IMR-90 (cell line): ENCODE results near the gene CDH26. TPM values are rescaled to one million over a fixed set of nuclear protein-coding genes. Genes with fewer than 3 reads are reported as not detected.
A peak's percentile ranks its signal among the peaks of the same experiment; 100 is the strongest.

Experiments used
- ATAC-seq: fragments of 200-7000 bp; cut with Tn5 transposase; 2 replicates; pipeline ENCODE4 v1.9.1; 2020; ENCODE audit warnings: low read depth, mild to moderate bottlenecking, moderate library complexity
- BruUV-seq: library from RNA; stranded (reverse); fragments of 400-500 nt; replicated peaks from 2 replicates; lab custom pipeline; 2021; lab: Mats Ljungman, UMichigan
- CTCF ChIA-PET: fragments of 300-600 bp; formaldehyde crosslinking; extraction: SDS; loops from one replicate; lab custom pipeline; 2021; ENCODE audit warnings: antibody characterized with exemption; lab: Yijun Ruan, JAX
- POLR2A ChIA-PET: fragments of 300-600 bp; sonication (Branson Sonifier 250); formaldehyde crosslinking; loops from one replicate; lab custom pipeline; 2022; ENCODE audit warnings: antibody characterized with exemption; ENCODE audit not compliant: unreplicated experiment; lab: Charles Lee
- DNase-seq: peaks from one replicate; pipeline ENCODE4 v3.0.0; 2013
- H2AFZ ChIP-seq: replicated peaks from 2 replicates; pipeline ENCODE3; 2013; ENCODE audit warnings: low read length, mild to moderate bottlenecking; ENCODE audit not compliant: poor library complexity
- H2AK5ac ChIP-seq: 2 replicates; pipeline ENCODE4 v1.6.1; 2013; ENCODE audit warnings: low read depth, low read length, inconsistent platforms
- H2AK9ac ChIP-seq: replicated peaks from 2 replicates; pipeline ENCODE3; 2013; ENCODE audit warnings: mild to moderate bottlenecking, low read depth, low read length, moderate library complexity; ENCODE audit not compliant: poor library complexity
- H2BK120ac ChIP-seq: 2 replicates; pipeline ENCODE4 v1.6.1; 2013; ENCODE audit warnings: low read depth, low read length, inconsistent platforms
- H2BK15ac ChIP-seq: 3 replicates; pipeline ENCODE4 v1.6.1; 2013; ENCODE audit warnings: low read depth, low read length, inconsistent platforms
- H2BK20ac ChIP-seq: 2 replicates; pipeline ENCODE4 v1.6.1; 2013; ENCODE audit warnings: low read depth, mild to moderate bottlenecking, inconsistent platforms, low read length, moderate library complexity
- H2BK5ac ChIP-seq: 2 replicates; pipeline ENCODE4 v1.6.1; 2013; ENCODE audit warnings: mild to moderate bottlenecking, low read depth, low read length, inconsistent platforms; ENCODE audit not compliant: poor library complexity, severe bottlenecking
- H3K14ac ChIP-seq: replicated peaks from 2 replicates; pipeline ENCODE4 v1.6.1; 2013; ENCODE audit warnings: low read depth, low read length, inconsistent platforms
- H3K18ac ChIP-seq: 2 replicates; pipeline ENCODE4 v1.6.1; 2013; ENCODE audit warnings: low read depth, low read length, control low read depth
- H3K23ac ChIP-seq: 2 replicates; pipeline ENCODE4 v1.6.1; 2013; ENCODE audit warnings: low read depth, low read length, inconsistent platforms
- H3K27ac ChIP-seq: 2 replicates; pipeline ENCODE4 v1.5.1; 2013; ENCODE audit warnings: mild to moderate bottlenecking, control low read depth, low read length; ENCODE audit not compliant: insufficient read depth
- H3K27me3 ChIP-seq: 2 replicates; pipeline ENCODE4 v1.6.1; 2013; ENCODE audit warnings: low read length; ENCODE audit not compliant: control insufficient read depth, insufficient read depth
- H3K36me3 ChIP-seq: 2 replicates; pipeline ENCODE4 v1.6.1; 2013; ENCODE audit warnings: low read length, mixed read lengths; ENCODE audit not compliant: control insufficient read depth, insufficient read depth
- H3K4ac ChIP-seq: 2 replicates; pipeline ENCODE4 v1.6.1; 2013; ENCODE audit warnings: low read depth, low read length, inconsistent platforms
- H3K4me1 ChIP-seq: 2 replicates; pipeline ENCODE4 v1.6.1; 2013; ENCODE audit warnings: low read length, mixed read lengths; ENCODE audit not compliant: control insufficient read depth, insufficient read depth
- H3K4me2 ChIP-seq: 2 replicates; pipeline ENCODE4 v1.6.1; 2013; ENCODE audit warnings: low read depth, mild to moderate bottlenecking, control low read depth, low read length, moderate library complexity
- H3K4me3 ChIP-seq: 2 replicates; pipeline ENCODE4 v1.5.1; 2013; ENCODE audit warnings: low read depth, mild to moderate bottlenecking, control low read depth, low read length, moderate library complexity; ENCODE audit not compliant: insufficient read depth
- H3K56ac ChIP-seq: 2 replicates; pipeline ENCODE4 v1.6.1; 2013; ENCODE audit warnings: low read length, inconsistent platforms; ENCODE audit not compliant: insufficient read depth; ENCODE audit errors: extremely low read depth
- H3K79me1 ChIP-seq, 2 experiments: 2 replicates each; pipeline ENCODE4 v1.6.1; 2013; ENCODE audit warnings: low read length in 2 of 2, inconsistent platforms in 1 of 2, low read depth in 1 of 2
- H3K9ac ChIP-seq: 2 replicates; pipeline ENCODE4 v1.6.1; 2013; ENCODE audit warnings: low read depth, low read length, control low read depth
- H3K9me1 ChIP-seq: 2 replicates; pipeline ENCODE4 v1.6.1; 2013; ENCODE audit warnings: low read length, inconsistent platforms; ENCODE audit not compliant: insufficient read depth
- H3K9me3 ChIP-seq: 2 replicates; pipeline ENCODE4 v1.6.1; 2013; ENCODE audit warnings: low read length; ENCODE audit not compliant: control insufficient read depth, insufficient read depth
- H4K20me1 ChIP-seq: 2 replicates; pipeline ENCODE4 v1.6.1; 2013; ENCODE audit warnings: low read length, inconsistent platforms; ENCODE audit not compliant: insufficient read depth
- H4K5ac ChIP-seq: 2 replicates; pipeline ENCODE4 v1.6.1; 2013; ENCODE audit warnings: mild to moderate bottlenecking, low read depth, low read length, control low read depth
- H4K8ac ChIP-seq, 2 experiments: 2 replicates each; pipeline ENCODE4 v1.6.1; 2013; ENCODE audit warnings: low read depth in 2 of 2, low read length in 2 of 2, control low read depth in 1 of 2, inconsistent platforms in 1 of 2
- H4K91ac ChIP-seq: 2 replicates; pipeline ENCODE4 v1.6.1; 2013; ENCODE audit warnings: low read depth, low read length, inconsistent platforms; ENCODE audit not compliant: insufficient read depth
- SMC3 ChIP-seq: fragments of 150-350 bp; IDR thresholded peaks from 2 replicates; pipeline ENCODE4 v1.6.1; 2016; ENCODE audit warnings: low read depth, mild to moderate bottlenecking, antibody characterized with exemption, low read length, moderate library complexity
- WGBS, 2 experiments: methylation state at CpG; one replicate each; pipeline versions ENCODE4 v1.1.5 to v1.1.7; 2013; ENCODE audit warnings: missing lambda C conversion rate in 2 of 2; ENCODE audit not compliant: insufficient read length in 1 of 2; ENCODE audit errors: extremely low coverage in 2 of 2; 5-methylcytosine and 5-hydroxymethylcytosine counted together
- dilution Hi-C: fragments of 300-500 bp; cut with HindIII; formaldehyde crosslinking; loops from one replicate; pipeline ENCODE4 v1.14.3; 2018; ENCODE audit warnings: low sequenced_read_pairs; ENCODE audit not compliant: unreplicated experiment
- in situ Hi-C: fragments of 300-500 bp; cut with MboI; formaldehyde crosslinking; loops from 3 replicates; pipeline ENCODE4 v1.14.3; 2019; ENCODE audit warnings: low sequenced_read_pairs, inconsistent platforms, mixed read lengths
- intact Hi-C: fragments of 100-400 bp; cut with micrococcal nuclease; formaldehyde crosslinking; loops from 2 replicates; pipeline ENCODE4 v1.10.0; 2022
- polyA plus RNA-seq, 3 experiments: library from polyadenylated mRNA; depleted of rRNA; stranded (reverse); fragments of >200 nt; gene quantifications; 2 replicates each; pipeline ENCODE4 v1.2.3, GENCODE V29; 2012; ENCODE audit warnings: low replicate concordance in 1 of 3
- total RNA-seq: library from RNA; depleted of rRNA; stranded (reverse); fragments of >200 nt; gene quantifications from 2 replicates; pipeline ENCODE4 v1.2.3, GENCODE V29; 2012

CDH26 gene
- total and polyA plus RNA-seq, 2 of the 4 experiments (the other 2 are of a cell fraction) = not detected

DNA sequence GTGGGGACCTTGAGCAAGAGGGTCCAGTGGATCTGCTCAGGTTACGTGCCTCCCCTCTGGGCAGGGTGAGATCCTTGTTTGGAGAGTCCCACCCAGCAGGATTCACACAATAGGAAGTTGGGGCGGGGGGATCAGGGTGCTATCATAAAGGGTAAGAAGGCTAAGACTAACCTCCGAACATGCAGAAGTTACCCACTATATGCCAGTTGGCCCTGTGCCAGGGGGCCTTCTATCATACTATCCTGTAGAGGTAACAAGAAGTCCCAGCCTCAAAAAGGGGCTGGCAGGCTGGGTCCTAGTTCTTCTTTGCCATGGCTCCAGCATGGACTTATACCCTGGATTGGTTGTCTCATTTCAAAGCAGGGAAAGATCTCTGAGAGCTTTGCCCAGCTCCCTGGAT lies 94.1 kb downstream of the CDH26 start:
- Histone ChIP-seq H3K4ac (no peak overlapping the region), H4K8ac (no peak overlapping the region), H4K20me1 (no peaks in the 10 kb centered on the region), H2AK5ac (no peak overlapping the region), H3K9ac (no peak overlapping the region), H3K79me1 (no peaks in the 10 kb centered on the region), H4K91ac (no peak overlapping the region), H3K36me3 (no peaks in the 10 kb centered on the region), H2BK120ac (no peak overlapping the region), H3K23ac (no peak overlapping the region), H2BK15ac (no peak overlapping the region), H3K4me3 (no peak overlapping the region), H4K5ac (no peak overlapping the region), H3K4me2 (no peak overlapping the region), H2BK20ac (no peak overlapping the region), H2AK9ac (no peak overlapping the region), H3K27ac (no peak overlapping the region), H2AFZ (peak overlapping the region; percentile 25), H3K14ac (no peak overlapping the region), H3K18ac (no peak overlapping the region), H3K27me3 (peaks cover 9% of the 10 kb centered on the region), H3K9me1 (peaks cover 4% of the 10 kb centered on the region; the same call in 1 of the 2 replicates), H3K56ac (no peak overlapping the region), H3K4me1 (peaks cover 12% of the 10 kb centered on the region), H3K9me3 (no peaks in the 10 kb centered on the region), H2BK5ac (no peak overlapping the region)
- dilution Hi-C loops = no loop called here
- no CpG with 5 or more reads among the region's 3 CpGs for WGBS, 2 experiments
- TF ChIP-seq SMC3 = no peak
- ChIA-PET CTCF (no interaction called here), POLR2A (no interaction called here)
- intact Hi-C loops = loop anchor here (10.0 kb wide), 2 partner anchors 1062 to 1202 kb away; partner anchors contain the start of gene CDH4
- DNase-seq (no peak), ATAC-seq (no peak)
- no TSS peak for BruUV-seq
- in situ Hi-C loops = loop anchor here (25.0 kb wide), 2 partner anchors 1185 to 1835 kb away; no protein-coding TSS in a partner anchor
